Forelimb muscle (tissue), 1 donor: ENCODE measurements around the gene CCDC148. TPM values are rescaled to one million over a fixed set of nuclear protein-coding genes. Genes with fewer than 3 reads are reported as not detected.

Experiments
- DNase-seq: peaks from one replicate; pipeline ENCODE4 v3.0.0-alpha.2; 2013; ENCODE audit warnings: low read depth
- polyA plus RNA-seq: library from polyadenylated mRNA; unstranded; fragments of 120-200 nt; gene quantifications from one replicate; pipeline ENCODE4 v1.2.1, GENCODE V29; 2013; ENCODE audit not compliant: insufficient read length

Gene CCDC148
- polyA plus RNA-seq, 1 donor: 0.44 TPM

DNA sequence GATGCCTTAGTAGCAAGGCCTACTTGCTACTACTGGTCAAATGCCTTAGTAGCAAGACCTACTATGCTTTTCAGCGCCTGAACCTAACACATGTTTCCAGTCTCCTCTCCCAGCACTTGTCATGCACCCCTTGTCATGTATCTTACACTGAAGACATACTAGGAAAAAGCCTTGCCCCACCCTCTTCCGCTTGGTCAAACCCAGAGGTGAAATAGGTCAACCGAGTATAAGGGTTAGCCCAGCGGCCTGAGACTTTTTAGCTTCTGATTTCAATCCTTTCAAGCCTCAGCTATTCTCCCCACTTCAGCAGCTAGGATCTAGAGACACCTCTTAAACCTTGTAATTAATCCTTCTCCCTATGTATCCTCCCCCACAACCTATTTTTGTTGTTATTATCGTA is 281.6 kb downstream of the CCDC148 start:
- DNase-seq: no peak

GRCh38 chr2:158174495-158174894 is 282.1 kb downstream of the CCDC148 start:
- DNase-seq: no peak

- DNase-seq: no peak
Measured at GRCh38 chr2:158172719-158173118, 283.8 kb downstream of the CCDC148 start.

DNA sequence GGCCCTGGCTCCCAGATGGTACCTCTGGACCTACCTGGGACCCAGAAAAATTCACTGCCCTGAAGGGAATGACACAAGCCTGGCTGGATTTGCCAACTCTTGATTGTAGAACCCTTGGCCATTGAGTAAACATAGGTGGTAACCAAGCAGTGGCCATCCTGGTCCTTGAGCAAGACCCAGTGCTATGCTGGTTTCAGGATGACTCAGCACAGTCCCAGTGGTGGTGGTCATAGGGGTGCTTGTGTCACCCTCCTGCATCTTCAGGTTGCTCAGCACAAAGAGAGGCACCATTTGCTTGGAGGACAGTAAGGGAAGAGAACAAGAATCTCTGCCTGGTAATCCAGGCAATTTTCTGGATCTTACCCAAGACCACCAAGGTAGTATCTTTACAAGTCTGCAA is 302.0 kb downstream of the CCDC148 start:
- DNase-seq: no peak

GRCh38 chr2:158153270-158154015 is 303.1 kb downstream of the CCDC148 start:
- DNase-seq: no peak

DNA sequence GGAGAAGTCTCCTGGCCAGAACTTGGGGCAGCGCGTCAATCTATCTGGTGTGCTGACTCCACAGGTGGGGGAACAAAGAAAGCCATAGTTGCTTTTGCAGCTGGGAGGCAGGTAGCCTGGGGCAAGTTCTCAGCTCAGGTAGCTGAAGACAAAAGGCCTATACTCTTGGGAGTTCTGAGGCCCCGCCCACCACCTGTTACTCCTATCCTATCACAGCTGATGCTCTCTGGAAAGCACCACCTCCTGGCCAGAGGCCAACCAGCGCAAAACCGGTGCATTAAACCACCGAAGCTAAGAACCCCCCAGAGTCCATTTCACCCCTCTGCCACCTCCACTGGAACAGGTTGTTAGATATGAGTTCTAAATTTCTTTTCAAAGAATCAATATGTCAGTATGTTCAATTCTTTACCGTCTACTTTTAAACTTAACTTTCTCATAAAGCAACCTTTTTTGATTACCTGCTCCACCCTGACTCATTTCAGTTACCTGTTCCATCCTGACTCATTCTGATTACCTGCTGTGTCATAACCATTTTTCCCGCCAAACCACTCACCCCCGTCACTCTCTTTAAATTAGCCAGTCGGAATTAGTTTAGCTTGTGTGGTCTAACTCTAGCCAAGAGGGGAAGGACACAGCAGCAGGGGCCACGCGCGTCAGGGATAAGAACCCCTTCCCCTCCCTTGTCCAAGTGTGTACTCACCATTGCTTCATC is 311.5 kb downstream of the CCDC148 start:
- no peak for DNase-seq

- no peak for DNase-seq
Measured at GRCh38 chr2:158143703-158144360, 312.7 kb downstream of the CCDC148 start.

DNA sequence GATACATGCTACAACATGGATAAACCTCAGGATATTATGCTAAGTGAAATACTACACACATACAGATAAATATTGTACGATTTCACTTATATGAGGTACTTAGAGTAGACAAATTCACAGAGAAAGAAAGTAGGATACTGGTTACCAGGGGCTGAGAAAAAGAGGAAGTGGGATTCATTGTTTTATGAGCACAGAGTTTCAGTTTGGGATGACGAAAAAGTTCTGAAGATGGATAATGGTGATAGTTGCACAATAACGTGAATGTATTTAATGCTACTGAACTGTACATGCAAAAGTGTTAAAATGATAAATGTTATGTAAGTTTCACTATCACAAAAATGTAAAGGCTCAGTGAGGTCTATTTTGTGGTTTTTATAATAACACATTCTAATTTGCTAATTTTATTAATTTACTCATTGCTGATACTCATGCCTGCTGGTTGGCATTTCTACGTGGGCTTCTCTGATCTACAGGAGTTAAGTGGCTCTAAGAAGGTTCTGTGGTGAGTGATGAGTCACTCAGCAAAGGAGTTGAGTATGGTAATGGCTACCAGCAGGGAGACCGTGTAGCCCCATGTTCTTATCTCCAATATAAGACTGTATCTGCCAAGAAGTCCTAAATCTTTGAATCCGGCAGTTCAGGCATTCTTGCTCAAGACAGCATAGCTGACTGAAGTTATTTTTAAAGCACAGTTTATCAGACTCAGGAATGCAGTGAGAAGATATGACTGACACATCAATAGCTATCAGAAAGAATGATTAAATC is 313.8 kb downstream of the CCDC148 start:
- no peak for DNase-seq

GRCh38 chr2:158142165-158142564 is 314.4 kb downstream of the CCDC148 start:
- DNase-seq: no peak

- DNase-seq: no peak
Measured at GRCh38 chr2:158140201-158140600, 316.4 kb downstream of the CCDC148 start.

GRCh38 chr2:158138255-158138654 is 318.3 kb downstream of the CCDC148 start:
- DNase-seq: no peak

DNA sequence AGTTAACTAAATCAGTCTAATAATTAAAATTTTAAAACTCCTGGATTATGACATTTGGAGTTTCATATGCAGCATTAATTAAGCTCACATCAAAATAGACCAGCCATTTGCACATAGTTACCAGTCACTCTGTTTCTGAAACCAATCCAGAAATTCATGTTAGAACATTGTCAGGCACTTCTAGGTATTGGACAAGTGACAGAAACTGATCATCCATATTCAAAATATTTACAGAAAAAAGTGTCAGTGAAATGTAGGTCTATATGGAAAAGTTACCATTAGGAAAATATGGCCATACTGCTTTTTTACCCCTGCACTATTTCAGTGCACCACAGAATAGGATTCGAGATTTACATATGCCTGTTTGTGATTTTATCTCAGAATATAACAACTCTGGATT is 321.5 kb downstream of the CCDC148 start:
- DNase-seq: no peak

- DNase-seq: no peak
Measured at GRCh38 chr2:158134655-158135054, 321.9 kb downstream of the CCDC148 start.

- DNase-seq: no peak
Measured at GRCh38 chr2:158134055-158134454, 322.5 kb downstream of the CCDC148 start.

- DNase-seq: no peak
Measured at GRCh38 chr2:158131919-158132566, 324.5 kb downstream of the CCDC148 start.

GRCh38 chr2:158131483-158131912 is 325.1 kb downstream of the CCDC148 start:
- DNase-seq: no peak

DNA sequence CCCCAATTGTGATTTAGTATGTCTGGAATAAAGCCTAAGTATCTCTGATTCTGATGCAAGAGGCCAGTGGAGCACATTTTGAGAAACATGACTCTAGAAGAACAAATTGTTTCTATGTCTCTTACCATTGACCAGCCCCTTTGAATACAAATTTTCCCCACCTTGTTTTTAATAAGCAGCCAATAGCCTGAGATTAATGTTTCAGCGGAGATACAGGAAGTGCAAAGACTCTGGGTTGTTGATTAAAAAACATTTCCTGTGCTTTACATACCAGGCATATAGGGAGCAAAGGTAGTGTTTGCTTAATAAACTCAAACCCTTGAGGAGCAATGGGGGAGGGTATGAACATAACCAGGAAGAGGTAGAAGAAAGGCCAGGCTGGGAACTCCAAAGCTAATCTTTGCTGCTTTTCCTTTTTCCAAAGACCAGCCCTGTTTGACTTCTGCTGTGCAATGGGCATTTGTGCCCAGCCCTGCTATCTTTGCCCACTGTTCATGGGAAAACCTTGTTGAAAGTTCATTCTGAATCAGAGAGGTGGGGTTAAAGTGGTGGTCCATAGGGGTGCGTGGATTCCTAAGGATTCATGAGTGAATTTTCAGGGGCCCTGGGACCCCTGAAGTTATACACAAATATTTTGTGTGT is 325.6 kb downstream of the CCDC148 start:
- DNase-seq: no peak

DNA sequence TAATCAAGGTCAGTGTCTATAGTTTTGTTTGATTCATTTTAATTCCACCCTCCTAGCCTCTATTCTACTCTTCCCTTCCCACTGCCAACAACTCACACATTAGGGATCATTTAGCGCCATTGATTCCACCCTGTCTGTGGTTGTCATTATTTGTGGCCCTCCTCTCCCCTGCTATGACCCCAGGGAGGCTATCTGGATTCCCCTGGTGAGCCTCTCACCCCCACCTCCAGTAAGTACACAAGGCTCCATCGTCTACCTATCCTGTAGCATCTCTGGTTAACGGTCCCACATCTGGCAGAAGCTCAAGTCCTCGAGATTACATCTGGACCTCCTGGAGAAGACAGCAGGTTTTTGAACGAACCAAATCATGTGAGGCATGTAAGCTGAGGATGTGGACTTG is 327.5 kb downstream of the CCDC148 start:
- DNase-seq: no peak

DNA sequence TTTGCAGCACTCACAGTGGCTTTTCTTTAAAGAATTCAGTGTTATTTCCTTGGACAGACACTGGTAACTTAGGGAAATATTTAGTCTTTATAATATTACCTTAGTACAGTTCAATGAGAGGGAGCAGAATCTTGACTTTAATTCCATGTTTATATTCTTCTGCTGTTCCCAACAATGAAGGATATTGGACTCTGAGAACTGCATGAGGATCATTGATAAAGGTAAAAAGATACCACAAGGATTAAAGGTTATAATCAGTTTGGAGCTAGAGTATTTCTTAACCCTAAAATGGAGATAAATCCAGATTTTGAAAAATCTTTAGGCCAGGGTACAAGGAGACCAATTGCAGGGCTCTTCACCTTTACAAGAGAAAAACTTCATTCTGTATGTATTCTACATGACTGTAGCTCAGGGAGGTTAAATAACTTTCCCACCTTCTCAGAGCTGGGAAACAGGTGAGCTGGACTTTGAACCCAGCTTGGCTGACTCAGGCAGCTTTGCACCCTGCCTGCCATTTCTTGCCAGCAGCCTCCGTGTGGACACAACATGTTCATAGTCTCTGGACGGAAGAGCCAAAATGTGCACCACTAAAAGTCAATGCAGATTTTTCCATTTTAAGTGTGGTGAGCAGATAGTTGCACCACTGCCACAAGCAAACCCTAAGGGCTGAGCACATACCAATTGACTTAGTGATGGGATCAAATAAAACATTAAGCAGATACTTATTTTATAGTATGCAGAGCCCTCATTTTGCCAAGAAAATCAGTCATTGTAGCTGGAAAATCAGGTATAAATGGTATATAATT is 328.2 kb downstream of the CCDC148 start:
- no peak for DNase-seq

- DNase-seq: no peak
Measured at GRCh38 chr2:158127380-158127804, 329.2 kb downstream of the CCDC148 start.
